ENCODE measurements around the gene UCKL1. TPM values are rescaled to one million over a fixed set of nuclear protein-coding genes. Genes with fewer than 3 reads are reported as not detected.

The UCKL1 gene
- total RNA-seq, 6 donors from 2014 or later, result 23.0 to 103 (median 37.3) TPM

- H3K9me3 ChIP-seq, result peaks cover 0 to 13% (median 0%) of the 10 kb centered on the region in 4 donors
- DNase-seq (peak in 1 of 2 donors; percentile 49), ATAC-seq (ENCODE audit: low FRiP score in 2 of 2) (no peak)
- WGBS, 2 donors, result 94 to 96% methylated on average over 15 to 27 of the region's 27 CpGs
- H3K4me1 ChIP-seq, result peaks cover 16 to 20% (median 17%) of the 10 kb centered on the region in 4 donors
- peaks cover 0 to 42% (median 32%) of the 10 kb centered on the region in 4 donors for H3K36me3 ChIP-seq
- TF ChIP-seq POLR2A (IDR thresholded peaks at IDR 0.05), result no peak
- no peak for TF ChIP-seq EP300 (IDR thresholded peaks at IDR 0.05)
- TF ChIP-seq POLR2AphosphoS5 (IDR thresholded peaks at IDR 0.05), result no peak
- TF ChIP-seq CTCF (IDR thresholded peaks at IDR 0.05), result no peak
- H3K27me3 ChIP-seq, result no peaks in the 10 kb centered on the region
- H3K27ac ChIP-seq, result no peak overlapping the region
- no peak overlapping the region for H3K4me3 ChIP-seq
Observed at GRCh38 chr20:63966172-63966943, 10.1 kb upstream of the UCKL1 start.

- H3K27me3 ChIP-seq, result no peaks in the 10 kb centered on the region
- H3K27ac ChIP-seq, result no peak overlapping the region
- TF ChIP-seq EP300 (IDR thresholded peaks at IDR 0.05), result no peak
- TF ChIP-seq POLR2AphosphoS5 (IDR thresholded peaks at IDR 0.05), result no peak
- no peak for TF ChIP-seq POLR2A (IDR thresholded peaks at IDR 0.05)
- no peak for TF ChIP-seq CTCF (IDR thresholded peaks at IDR 0.05)
- ATAC-seq (ENCODE audit: low FRiP score in 2 of 2) (no peak), DNase-seq (peak in 1 of 2 donors; percentile 77)
- H3K4me1 ChIP-seq, result peaks cover 8 to 12% (median 9%) of the 10 kb centered on the region in 4 donors
- H3K4me3 ChIP-seq, result no peak overlapping the region
- H3K36me3 ChIP-seq, result peaks cover 0 to 56% (median 44%) of the 10 kb centered on the region in 4 donors
- H3K9me3 ChIP-seq, result peaks cover 0 to 13% (median 0%) of the 10 kb centered on the region in 4 donors
- WGBS, 2 donors, result 94 to 96% methylated on average over 11 to 16 of the region's 16 CpGs
Observed at GRCh38 chr20:63964412-63964811, 8.2 kb upstream of the UCKL1 start.

- Histone ChIP-seq H3K9me3 (peaks cover 0 to 13% (median 0%) of the 10 kb centered on the region in 4 donors), H3K4me1 (peaks cover 5 to 6% (median 5%) of the 10 kb centered on the region in 4 donors), H3K36me3 (peaks cover 0 to 62% (median 48%) of the 10 kb centered on the region in 4 donors), H3K27ac (no peak overlapping the region), H3K27me3 (no peaks in the 10 kb centered on the region), H3K4me3 (no peak overlapping the region)
- TF ChIP-seq POLR2A (IDR thresholded peaks at IDR 0.05) (no peak), EP300 (IDR thresholded peaks at IDR 0.05) (no peak), POLR2AphosphoS5 (IDR thresholded peaks at IDR 0.05) (no peak), CTCF (IDR thresholded peaks at IDR 0.05) (no peak)
- WGBS, 2 donors, result 97% methylated on average over 11 to 16 of the region's 16 CpGs
- ATAC-seq (ENCODE audit: low FRiP score in 2 of 2), result no peak
- peak in 1 of 2 donors; percentile 75 for DNase-seq
Observed at GRCh38 chr20:63963784-63964301, 7.6 kb upstream of the UCKL1 start.

GRCh38 chr20:63963348-63963741 is 7.1 kb upstream of the UCKL1 start:
- WGBS, 2 donors, result 96 to 100% methylated on average over 18 to 27 of the region's 27 CpGs
- H3K36me3 ChIP-seq, result peaks cover 0 to 65% (median 49%) of the 10 kb centered on the region in 4 donors
- no peak for TF ChIP-seq POLR2A (IDR thresholded peaks at IDR 0.05)
- no peak for TF ChIP-seq POLR2AphosphoS5 (IDR thresholded peaks at IDR 0.05)
- no peak for TF ChIP-seq CTCF (IDR thresholded peaks at IDR 0.05)
- no peak for TF ChIP-seq EP300 (IDR thresholded peaks at IDR 0.05)
- peaks cover 0 to 13% (median 0%) of the 10 kb centered on the region in 4 donors for H3K9me3 ChIP-seq
- peak in 1 of 2 donors; percentile 82 for DNase-seq
- no peak overlapping the region for H3K4me3 ChIP-seq
- peaks cover under 1 to 1% (median under 1%) of the 10 kb centered on the region in 4 donors for H3K4me1 ChIP-seq
- no peaks in the 10 kb centered on the region for H3K27me3 ChIP-seq
- no peak for ATAC-seq (ENCODE audit: low FRiP score in 2 of 2)
- H3K27ac ChIP-seq, result no peak overlapping the region
